ENCODE measurements around the gene MSH3. TPM values are rescaled to one million over a fixed set of nuclear protein-coding genes. Genes with fewer than 3 reads are reported as not detected.

The MSH3 gene
- total and polyA plus RNA-seq, 8 donors: 2.1 to 11.5 (median 8.8) TPM

- Histone ChIP-seq H3K27me3 (no peaks in the 10 kb centered on the region), H3K36me3 (peaks cover 0 to 5% (median 0%) of the 10 kb centered on the region in 3 donors), H3K27ac (no peak overlapping the region), H3K4me1 (no peaks in the 10 kb centered on the region), H3K4me3 (no peak overlapping the region), H3K9me3 (no peaks in the 10 kb centered on the region)
- DNase-seq (no peak), FAIRE-seq (no peak), ATAC-seq (no peak)
- intact Hi-C loops (cut with DNase I): no loop called here
- TF ChIP-seq CTCF (IDR thresholded peaks at IDR 0.05): no peak
These were observed 212.8 kb downstream of the MSH3 start for GRCh38 chr5:80867233-80867632.

- H3K4me3 ChIP-seq: no peak overlapping the region
- H3K27ac ChIP-seq: no peak overlapping the region
- no peaks in the 10 kb centered on the region for H3K4me1 ChIP-seq
- no peak for TF ChIP-seq CTCF (IDR thresholded peaks at IDR 0.05)
- intact Hi-C loops (cut with DNase I): no loop called here
- no peaks in the 10 kb centered on the region for H3K9me3 ChIP-seq
- no peak for ATAC-seq
- FAIRE-seq: no peak
- WGBS, 2 donors: 71 to 75% methylated on average over 3 of the region's 3 CpGs
- no peaks in the 10 kb centered on the region for H3K27me3 ChIP-seq
- no peak for DNase-seq
- H3K36me3 ChIP-seq: peaks cover 0 to 5% (median 0%) of the 10 kb centered on the region in 3 donors
These were observed 216.0 kb downstream of the MSH3 start for GRCh38 chr5:80870442-80870841.

GRCh38 chr5:80871541-80871961, 217.1 kb downstream of the MSH3 start:
- Histone ChIP-seq H3K36me3 (peaks cover 0 to 5% (median 0%) of the 10 kb centered on the region in 3 donors), H3K27ac (no peak overlapping the region), H3K4me3 (no peak overlapping the region), H3K4me1 (no peaks in the 10 kb centered on the region), H3K27me3 (no peaks in the 10 kb centered on the region), H3K9me3 (no peaks in the 10 kb centered on the region)
- ATAC-seq: no peak
- no peak for FAIRE-seq
- 89 to 91% methylated on average over 4 of the region's 4 CpGs for WGBS, 2 donors
- no peak for TF ChIP-seq CTCF (IDR thresholded peaks at IDR 0.05)
- intact Hi-C loops (cut with DNase I): no loop called here
- DNase-seq: no peak

- no peak for DNase-seq
- Histone ChIP-seq H3K27me3 (no peaks in the 10 kb centered on the region), H3K4me3 (no peak overlapping the region), H3K4me1 (no peaks in the 10 kb centered on the region), H3K27ac (no peak overlapping the region), H3K9me3 (no peaks in the 10 kb centered on the region), H3K36me3 (no peaks in the 10 kb centered on the region)
- intact Hi-C loops (cut with DNase I): no loop called here
- no peak for ATAC-seq
- 80 to 90% methylated on average over 2 of the region's 2 CpGs for WGBS, 2 donors
- FAIRE-seq: no peak
- TF ChIP-seq CTCF (IDR thresholded peaks at IDR 0.05): no peak
These were observed 219.7 kb downstream of the MSH3 start for GRCh38 chr5:80874162-80874561.

- Histone ChIP-seq H3K9me3 (no peaks in the 10 kb centered on the region), H3K27ac (no peak overlapping the region), H3K36me3 (no peaks in the 10 kb centered on the region), H3K4me1 (no peaks in the 10 kb centered on the region), H3K27me3 (no peaks in the 10 kb centered on the region), H3K4me3 (no peak overlapping the region)
- no peak for FAIRE-seq
- 86 to 89% methylated on average over 3 of the region's 3 CpGs for WGBS, 2 donors
- intact Hi-C loops (cut with DNase I): no loop called here
- DNase-seq: no peak
- ATAC-seq: no peak
- no peak for TF ChIP-seq CTCF (IDR thresholded peaks at IDR 0.05)
These were observed 223.1 kb downstream of the MSH3 start for GRCh38 chr5:80877592-80877991.
